ENCODE results near the gene PIK3IP1. TPM values are rescaled to one million over a fixed set of nuclear protein-coding genes. Genes with fewer than 3 reads are reported as not detected.

PIK3IP1 gene
- total RNA-seq, 4 donors from 2014 or later, result 7.0 to 53.0 (median 19.2) TPM

- DNase-seq, result no peak
- no peak overlapping the region for H3K4me3 ChIP-seq
Measured at GRCh38 chr22:31278151-31278621, 14.1 kb downstream of the PIK3IP1 start.

GRCh38 chr22:31277741-31278140 is 14.5 kb downstream of the PIK3IP1 start:
- Histone ChIP-seq H3K9me3 (no peaks in the 10 kb centered on the region), H3K4me1 (peaks cover 5 to 81% (median 8%) of the 10 kb centered on the region in 3 donors), H3K36me3 (peaks cover 32 to 100% (median 62%) of the 10 kb centered on the region in 3 donors), H3K27ac (peak overlapping the region; percentile 57 to 78 (median 74)), H3K4me3 (no peak overlapping the region), H3K27me3 (no peaks in the 10 kb centered on the region)
- TF ChIP-seq POLR2A (IDR thresholded peaks at IDR 0.05), result no peak
- WGBS, 2 donors, result 84 to 91% methylated on average over 5 of the region's 5 CpGs
- intact Hi-C loops (cut with DNase I), result no loop called here
- no peak for DNase-seq

More at GRCh38 chr22:31278151-31278621, 14.1 kb downstream of the PIK3IP1 start:
- Histone ChIP-seq H3K27ac (peak overlapping the region; percentile 57 to 78 (median 74)), H3K4me1 (peaks cover 8 to 77% (median 8%) of the 10 kb centered on the region in 3 donors), H3K36me3 (peaks cover 32 to 100% (median 63%) of the 10 kb centered on the region in 3 donors), H3K27me3 (no peaks in the 10 kb centered on the region), H3K9me3 (no peaks in the 10 kb centered on the region)
- intact Hi-C loops (cut with DNase I), result no loop called here
- no peak for TF ChIP-seq POLR2A (IDR thresholded peaks at IDR 0.05)
- TF ChIP-seq CTCF (IDR thresholded peaks at IDR 0.05), result no peak
- WGBS, 2 donors, result 63 to 73% methylated on average over 1 to 2 of the region's 9 CpGs

- peaks cover 21 to 100% (median 55%) of the 10 kb centered on the region in 3 donors for H3K36me3 ChIP-seq
- intact Hi-C loops (cut with DNase I), result no loop called here
- WGBS, 2 donors, result 92 to 97% methylated on average over 6 to 10 of the region's 69 CpGs
Measured at GRCh38 chr22:31276426-31277167, 15.7 kb downstream of the PIK3IP1 start.

GRCh38 chr22:31275576-31275975 is 16.7 kb downstream of the PIK3IP1 start:
- intact Hi-C loops (cut with DNase I), result no loop called here
- WGBS, 2 donors, result 71 to 78% methylated on average over 4 to 5 of the region's 5 CpGs

More at GRCh38 chr22:31276426-31277167, 15.7 kb downstream of the PIK3IP1 start:
- TF ChIP-seq CTCF (IDR thresholded peaks at IDR 0.05) (no peak), POLR2A (IDR thresholded peaks at IDR 0.05) (no peak)
- DNase-seq, result no peak
- H3K27me3 ChIP-seq, result no peaks in the 10 kb centered on the region
- no peaks in the 10 kb centered on the region for H3K9me3 ChIP-seq
- no peak overlapping the region for H3K4me3 ChIP-seq
- peaks cover 8 to 80% (median 8%) of the 10 kb centered on the region in 3 donors for H3K4me1 ChIP-seq
- peak overlapping the region in 2 of 4 donors; percentile 58 to 78 for H3K27ac ChIP-seq

GRCh38 chr22:31275018-31275417 is 17.3 kb downstream of the PIK3IP1 start:
- intact Hi-C loops (cut with DNase I), result no loop called here
- H3K36me3 ChIP-seq, result peaks cover 14 to 100% (median 44%) of the 10 kb centered on the region in 3 donors
- TF ChIP-seq POLR2A (IDR thresholded peaks at IDR 0.05), result no peak
- no peaks in the 10 kb centered on the region for H3K27me3 ChIP-seq
- H3K27ac ChIP-seq, result peak overlapping the region; percentile 23 to 74 (median 64)
- DNase-seq, result no peak
- H3K9me3 ChIP-seq, result no peaks in the 10 kb centered on the region
- no peak overlapping the region for H3K4me3 ChIP-seq
- WGBS, 2 donors, result 76 to 87% methylated on average over 2 to 6 of the region's 6 CpGs
- H3K4me1 ChIP-seq, result peaks cover 7 to 68% (median 8%) of the 10 kb centered on the region in 3 donors

More at GRCh38 chr22:31275576-31275975, 16.7 kb downstream of the PIK3IP1 start:
- peaks cover 8 to 72% (median 8%) of the 10 kb centered on the region in 3 donors for H3K4me1 ChIP-seq
- peak overlapping the region in 3 of 4 donors; percentile 58 to 74 (median 70) for H3K27ac ChIP-seq
- no peaks in the 10 kb centered on the region for H3K9me3 ChIP-seq
- no peaks in the 10 kb centered on the region for H3K27me3 ChIP-seq
- peaks cover 14 to 100% (median 45%) of the 10 kb centered on the region in 3 donors for H3K36me3 ChIP-seq
- no peak overlapping the region for H3K4me3 ChIP-seq
- no peak for DNase-seq
- TF ChIP-seq POLR2A (IDR thresholded peaks at IDR 0.05) (no peak), CTCF (IDR thresholded peaks at IDR 0.05) (no peak)

GRCh38 chr22:31274017-31274416 is 18.3 kb downstream of the PIK3IP1 start:
- intact Hi-C loops (cut with DNase I), result no loop called here
- Histone ChIP-seq H3K4me3 (no peak overlapping the region), H3K4me1 (peaks cover 4 to 60% (median 8%) of the 10 kb centered on the region in 3 donors), H3K27ac (peak overlapping the region in 2 of 4 donors; percentile 70 to 74), H3K9me3 (no peaks in the 10 kb centered on the region), H3K27me3 (no peaks in the 10 kb centered on the region), H3K36me3 (peaks cover 14 to 100% (median 50%) of the 10 kb centered on the region in 3 donors)
- TF ChIP-seq POLR2A (IDR thresholded peaks at IDR 0.05) (no peak), CTCF (IDR thresholded peaks at IDR 0.05) (no peak)
- DNase-seq, result no peak
- 59 to 72% methylated on average over 2 of the region's 3 CpGs for WGBS, 2 donors
